HCT116 (cell line): ENCODE results near the gene FCF1. TPM values are rescaled to one million over a fixed set of nuclear protein-coding genes. Genes with fewer than 3 reads are reported as not detected.

Experiments
- ATAC-seq: fragments of 200-7000 bp; cut with Tn5 transposase; 2 replicates; pipeline ENCODE4 v1.9.1; 2020; ENCODE audit warnings: mild to moderate bottlenecking, moderate library complexity
- BruUV-seq: library from RNA; stranded (reverse); fragments of 400-500 nt; replicated peaks from 2 replicates; lab custom pipeline; 2021; lab: Mats Ljungman, UMichigan
- CTCF ChIA-PET: fragments of 300-600 bp; sonication (Branson Sonifier 250); formaldehyde crosslinking; loops from one replicate; lab custom pipeline; 2021; ENCODE audit warnings: antibody characterized with exemption; lab: Charles Lee
- POLR2A ChIA-PET: fragments of 300-600, 350-600 bp; sonication (Branson Sonifier 250); formaldehyde crosslinking; loops from one replicate; lab custom pipeline; 2021; ENCODE audit warnings: antibody characterized with exemption; lab: Charles Lee
- RAD21 ChIA-PET, 2 experiments: fragments of 300-600 bp; sonication (Branson Sonifier 250); formaldehyde crosslinking; loops; one replicate each; lab custom pipeline; 2023; ENCODE audit warnings: low total read pairs in 2 of 2; ENCODE audit not compliant: uncharacterized antibody in 2 of 2, unreplicated experiment in 2 of 2, low non-redundant PET in 1 of 2; lab: Charles Lee
- DNase-seq: peaks from one replicate; pipeline ENCODE4 v3.0.0-alpha.2; 2010; ENCODE audit warnings: low read depth, low spot score
- H2AFZ ChIP-seq: fragments of 200-600 bp; shearing (Covaris generic), sonication (generic); 2 replicates; pipeline ENCODE4 v1.6.1; 2017; ENCODE audit warnings: low read depth, mixed run types, mixed read lengths, antibody characterized with exemption, low read length; ENCODE audit not compliant: poor library complexity, severe bottlenecking
- H3K27ac ChIP-seq: 2 replicates; pipeline ENCODE4 v1.5.1; 2012; ENCODE audit warnings: low read depth, low read length
- H3K27me3 ChIP-seq: fragments of 200-600 bp; sonication (generic); 2 replicates; pipeline ENCODE4 v1.6.1; 2016; ENCODE audit warnings: mixed run types, low read length, mixed read lengths; ENCODE audit not compliant: insufficient read depth
- H3K36me3 ChIP-seq, 2 experiments: fragments of 200-500 bp in 1 of 2; fragments of 200-600 bp in 1 of 2; sonication (Bioruptor generic) in 1 of 2; sonication (generic) in 1 of 2; 2 replicates each; pipeline versions ENCODE4 v1.5.1 to v1.6.1; 2014 to 2016; ENCODE audit warnings: low read length in 2 of 2, inconsistent platforms in 1 of 2, mixed read lengths in 1 of 2, mixed run types in 1 of 2; ENCODE audit not compliant: insufficient read depth in 2 of 2, control insufficient read depth in 1 of 2
- H3K4me1 ChIP-seq, 2 experiments: fragments of 200-600 bp in 1 of 2; sonication (generic) in 1 of 2; 2 replicates each; pipeline versions ENCODE4 v1.5.1 to v1.6.1; 2012 to 2017; ENCODE audit warnings: low read length in 2 of 2, inconsistent platforms in 1 of 2, mild to moderate bottlenecking in 1 of 2, mixed read lengths in 1 of 2, mixed run types in 1 of 2, moderate library complexity in 1 of 2; ENCODE audit not compliant: insufficient read depth in 2 of 2, control insufficient read depth in 1 of 2
- H3K4me2 ChIP-seq: fragments of 200-600 bp; sonication (generic); 2 replicates; pipeline ENCODE4 v1.6.1; 2017; ENCODE audit warnings: mixed run types, low read length, mixed read lengths
- H3K4me3 ChIP-seq, 2 experiments: fragments of 200-600 bp in 1 of 2; sonication (generic) in 1 of 2; replicated peaks in 1 of 2; 2 replicates each; pipeline ENCODE4 v1.5.1; 2011 to 2016; ENCODE audit warnings: low read length in 2 of 2, control low read depth in 1 of 2, low read depth in 1 of 2, mild to moderate bottlenecking in 1 of 2, mixed read lengths in 1 of 2, mixed run types in 1 of 2
- H3K79me2 ChIP-seq: fragments of 200-600 bp; sonication (generic); 2 replicates; pipeline ENCODE4 v1.6.1; 2017; ENCODE audit warnings: mild to moderate bottlenecking, mixed run types, low read length, moderate library complexity, mixed read lengths; ENCODE audit not compliant: insufficient read depth
- H3K9ac ChIP-seq: fragments of 200-600 bp; sonication (generic); 2 replicates; pipeline ENCODE4 v1.6.1; 2016; ENCODE audit warnings: low read length, mixed read lengths
- H3K9me2 ChIP-seq: fragments of 200-600 bp; sonication (generic), shearing (Covaris generic); 2 replicates; pipeline ENCODE4 v1.6.1; 2017; ENCODE audit warnings: mixed run types, mild to moderate bottlenecking, moderate library complexity; ENCODE audit not compliant: insufficient read depth
- H3K9me3 ChIP-seq, 2 experiments: fragments of 200-500 bp in 1 of 2; fragments of 200-600 bp in 1 of 2; sonication (Bioruptor generic) in 1 of 2; sonication (generic) in 1 of 2; 2 replicates each; pipeline ENCODE4 v1.6.1; 2014 to 2017; ENCODE audit warnings: low read length in 2 of 2, mixed read lengths in 2 of 2, inconsistent platforms in 1 of 2, low read depth in 1 of 2, mild to moderate bottlenecking in 1 of 2, mixed run types in 1 of 2, moderate library complexity in 1 of 2; ENCODE audit not compliant: control insufficient read depth in 1 of 2, insufficient read depth in 1 of 2
- H4K20me1 ChIP-seq: fragments of 200-600 bp; sonication (generic), shearing (Covaris generic); 2 replicates; pipeline ENCODE4 v1.6.1; 2017; ENCODE audit warnings: mixed run types, mild to moderate bottlenecking, moderate library complexity; ENCODE audit not compliant: insufficient read depth
- ATF3 ChIP-seq: IDR thresholded peaks from 2 replicates; pipeline ENCODE4 v1.6.1; 2012
- CBX3 ChIP-seq: IDR thresholded peaks from 2 replicates; pipeline ENCODE4 v1.6.1; 2012; ENCODE audit warnings: low read depth
- CEBPB ChIP-seq: IDR thresholded peaks from 2 replicates; pipeline ENCODE4 v1.6.1; 2012; ENCODE audit warnings: low read depth
- CTCF ChIP-seq, 3 experiments: fragments of 200-600 bp in 1 of 3; sonication (generic) in 1 of 3; IDR thresholded peaks in 2 of 3; conservative IDR thresholded peaks in 1 of 3; 2 replicates each; pipeline ENCODE4 v1.5.1; 2012 to 2017; ENCODE audit warnings: low read depth in 2 of 3, low read length in 2 of 3, antibody characterized with exemption in 1 of 3, borderline replicate concordance in 1 of 3, control low read depth in 1 of 3, mild to moderate bottlenecking in 1 of 3, mixed read lengths in 1 of 3, mixed run types in 1 of 3, moderate library complexity in 1 of 3; ENCODE audit not compliant: insufficient read depth in 1 of 3
- ELF1 ChIP-seq: IDR thresholded peaks from 2 replicates; pipeline ENCODE4 v1.6.1; 2012; ENCODE audit warnings: low read depth, borderline replicate concordance
- EZH2 ChIP-seq: fragments of 200-600 bp; sonication (generic); IDR thresholded peaks from 2 replicates; pipeline ENCODE4 v1.6.1; 2017; ENCODE audit warnings: antibody characterized with exemption, mixed run types
- EZH2phosphoT487 ChIP-seq: fragments of 200-600 bp; IDR thresholded peaks from 2 replicates; pipeline ENCODE4 v1.6.1; 2018; ENCODE audit warnings: antibody characterized with exemption, borderline replicate concordance
- JUND ChIP-seq: IDR thresholded peaks from 2 replicates; pipeline ENCODE4 v1.6.1; 2012
- POLR2A ChIP-seq: IDR thresholded peaks from 2 replicates; pipeline ENCODE4 v1.7.0; 2011; ENCODE audit warnings: borderline replicate concordance; ENCODE audit not compliant: insufficient read depth, insufficient read length; ENCODE audit errors: extremely low read depth
- POLR2AphosphoS5 ChIP-seq: IDR thresholded peaks from 2 replicates; pipeline ENCODE4 v1.6.1; 2011; ENCODE audit warnings: mild to moderate bottlenecking, low read depth, low read length, moderate library complexity
- REST ChIP-seq: IDR thresholded peaks from 2 replicates; pipeline ENCODE4 v1.6.1; 2012; ENCODE audit warnings: low read depth
- SIN3A ChIP-seq: IDR thresholded peaks from 2 replicates; pipeline ENCODE4 v1.6.1; 2012; ENCODE audit warnings: low read depth
- SP1 ChIP-seq: IDR thresholded peaks from 2 replicates; pipeline ENCODE4 v1.6.1; 2012; ENCODE audit warnings: low read depth
- SRF ChIP-seq: IDR thresholded peaks from 2 replicates; pipeline ENCODE4 v1.6.1; 2012; ENCODE audit warnings: low read depth
- ZBTB33 ChIP-seq: IDR thresholded peaks from 2 replicates; pipeline ENCODE4 v1.6.1; 2011; ENCODE audit warnings: mild to moderate bottlenecking, low read length, moderate library complexity; ENCODE audit not compliant: insufficient replicate concordance; ENCODE audit errors: extremely low read depth
- ZFX ChIP-seq: fragments of 450-650 bp; IDR thresholded peaks from 2 replicates; pipeline ENCODE4 v1.6.1; 2017
- ZNF274 ChIP-seq: fragments of 200-500 bp; sonication (Bioruptor generic); IDR thresholded peaks from 2 replicates; pipeline ENCODE4 v1.6.1; 2014; ENCODE audit warnings: mild to moderate bottlenecking, low read depth, low read length, inconsistent platforms
- intact Hi-C: fragments of 100-400 bp; cut with micrococcal nuclease; formaldehyde crosslinking; loops from 2 replicates; pipeline ENCODE4 v1.10.0; 2022
- total RNA-seq: library from RNA; stranded (reverse); gene quantifications from one replicate; pipeline ENCODE4 v1.2.1, GENCODE V29; 2021; ENCODE audit not compliant: unreplicated experiment

Gene FCF1
- total RNA-seq, 1 experiment from 2014 or later: 69.0 TPM

- BruUV-seq: no TSS peak
- H3K4me1 ChIP-seq: no peaks in the 10 kb centered on the region
- ATAC-seq (no peak), DNase-seq (no peak)
- H3K9ac ChIP-seq: no peak overlapping the region
- CTCF ChIA-PET: no interaction called here
- intact Hi-C loops: no loop called here
- no peaks in the 10 kb centered on the region for H3K9me3 ChIP-seq
- no peak overlapping the region for H2AFZ ChIP-seq
- H3K9me2 ChIP-seq: no peaks in the 10 kb centered on the region
- H4K20me1 ChIP-seq: no peaks in the 10 kb centered on the region
- H3K4me2 ChIP-seq: no peak overlapping the region
- no peak overlapping the region for H3K27ac ChIP-seq
- no peaks in the 10 kb centered on the region for H3K79me2 ChIP-seq
- no peaks in the 10 kb centered on the region for H3K27me3 ChIP-seq
- TF ChIP-seq POLR2A: no peak
- no peak for TF ChIP-seq CBX3
- TF ChIP-seq EZH2phosphoT487: no peak
- no peak for TF ChIP-seq ZFX
- TF ChIP-seq POLR2AphosphoS5: no peak
- TF ChIP-seq JUND: no peak
- no peak for TF ChIP-seq ELF1
- TF ChIP-seq CEBPB: no peak
- no peak for TF ChIP-seq ZNF274
- no peak for TF ChIP-seq ATF3
- TF ChIP-seq SP1: no peak
- TF ChIP-seq SRF: no peak
- TF ChIP-seq REST: no peak
- no peak for TF ChIP-seq SIN3A
- no peak for TF ChIP-seq CTCF (IDR thresholded peaks at IDR 0.05 in 2 of 3, conservative IDR thresholded peaks at IDR 0.05 in 1 of 3; ENCODE audit: borderline replicate concordance in 1 of 3, insufficient read depth in 1 of 3, low read depth in 2 of 3, low read length in 2 of 3)
- TF ChIP-seq EZH2: no peak
- no peak for TF ChIP-seq ZBTB33
- TF ChIP-seq, all 23 proteins: peak for 0
- H3K4me3 ChIP-seq: no peak overlapping the region
- RAD21 ChIA-PET: no interaction called here
- peaks cover 37 to 41% of the 10 kb centered on the region in 2 experiments; a peak in 3 of 4 replicates for H3K36me3 ChIP-seq
- POLR2A ChIA-PET: no interaction called here
Observed at GRCh38 chr14:74667758-74668157, 45.2 kb upstream of the FCF1 start.
